CD14-positive monocyte (primary cell): ENCODE results near the gene EXOC6. TPM values are rescaled to one million over a fixed set of nuclear protein-coding genes. Genes with fewer than 3 reads are reported as not detected.

ENCODE experiments used
- DNase-seq, 3 donors: peaks; one replicate each; pipeline ENCODE4 v3.0.0-alpha.2; 2011 to 2022
- H2AFZ ChIP-seq: 2 replicates; pipeline ENCODE4 v1.6.0; 2012; ENCODE audit warnings: mild to moderate bottlenecking, low read depth, low read length, inconsistent platforms; ENCODE audit not compliant: insufficient read depth, poor library complexity, severe bottlenecking
- H3K27ac ChIP-seq, 2 donors: 1 replicate in 1 of 2; 2 replicates in 1 of 2; pipeline ENCODE4 v1.5.1; 2012 to 2013; ENCODE audit warnings: low read length in 2 of 2, control low read depth in 1 of 2, inconsistent platforms in 1 of 2, low read depth in 1 of 2, mild to moderate bottlenecking in 1 of 2
- H3K27me3 ChIP-seq, 2 donors: one replicate each; pipeline versions ENCODE4 v1.6.0 to v1.6.1; 2011 to 2013; ENCODE audit warnings: low read length in 2 of 2; ENCODE audit not compliant: control insufficient read depth in 2 of 2, insufficient read depth in 2 of 2
- H3K36me3 ChIP-seq, 2 donors: replicated peaks in 1 of 2; 1 replicate in 1 of 2; 2 replicates in 1 of 2; pipeline versions ENCODE4 v1.5.1 to v1.6.1; 2012 to 2013; ENCODE audit warnings: low read length in 2 of 2, control low read depth in 1 of 2, inconsistent platforms in 1 of 2, mild to moderate bottlenecking in 1 of 2; ENCODE audit not compliant: insufficient read depth in 2 of 2, control insufficient read depth in 1 of 2
- H3K4me1 ChIP-seq, 2 donors: 1 replicate in 1 of 2; 2 replicates in 1 of 2; pipeline versions ENCODE4 v1.5.1 to v1.6.1; 2012 to 2013; ENCODE audit warnings: low read length in 2 of 2, control low read depth in 1 of 2, inconsistent platforms in 1 of 2, mild to moderate bottlenecking in 1 of 2, moderate library complexity in 1 of 2; ENCODE audit not compliant: insufficient read depth in 2 of 2, control insufficient read depth in 1 of 2
- H3K4me2 ChIP-seq: replicated peaks from 2 replicates; pipeline ENCODE3; 2012; ENCODE audit warnings: low read length, moderate library complexity, mild to moderate bottlenecking; ENCODE audit not compliant: poor library complexity, severe bottlenecking; ENCODE audit errors: extremely low read depth
- H3K4me3 ChIP-seq, 3 experiments: fragments of 200-600 bp in 1 of 3; sonication (generic) in 1 of 3; replicated peaks in 1 of 3; 1 replicate in 2 of 3; 2 replicates in 1 of 3; pipeline ENCODE4 v1.5.1; 2011 to 2013; ENCODE audit warnings: low read length in 3 of 3, mild to moderate bottlenecking in 3 of 3, control low read depth in 2 of 3, low read depth in 2 of 3, inconsistent platforms in 1 of 3, moderate library complexity in 1 of 3
- H3K79me2 ChIP-seq: 2 replicates; pipeline ENCODE4 v1.6.0; 2012; ENCODE audit warnings: mild to moderate bottlenecking, control low read depth, inconsistent platforms, low read length, moderate library complexity; ENCODE audit not compliant: insufficient read depth
- H3K9ac ChIP-seq: 2 replicates; pipeline ENCODE4 v1.6.0; 2017; ENCODE audit warnings: low read length, mild to moderate bottlenecking; ENCODE audit not compliant: insufficient read depth, poor library complexity, severe bottlenecking
- H3K9me3 ChIP-seq, 2 donors: replicated peaks in 1 of 2; 1 replicate in 1 of 2; 2 replicates in 1 of 2; pipeline versions ENCODE4 v1.5.1 to v1.6.1; 2012 to 2013; ENCODE audit warnings: low read length in 2 of 2, control low read depth in 1 of 2; ENCODE audit not compliant: control insufficient read depth in 1 of 2, insufficient read depth in 1 of 2
- H4K20me1 ChIP-seq: 2 replicates; pipeline ENCODE4 v1.6.0; 2012; ENCODE audit warnings: mild to moderate bottlenecking, low read length, control low read depth, moderate library complexity; ENCODE audit not compliant: insufficient read depth
- H3K27ac Mint-ChIP-seq, 7 donors: one replicate each; pipeline ENCODE4 v1.8.0; 2020; ENCODE audit warnings: mild to moderate bottlenecking in 7 of 7, mixed read lengths in 7 of 7, moderate library complexity in 6 of 7, inconsistent platforms in 2 of 7
- H3K27me3 Mint-ChIP-seq, 3 donors: one replicate each; pipeline ENCODE4 v1.8.0; 2021 to 2022; ENCODE audit warnings: low read depth in 3 of 3, mild to moderate bottlenecking in 3 of 3, mixed read lengths in 3 of 3, moderate library complexity in 3 of 3, inconsistent platforms in 1 of 3
- H3K36me3 Mint-ChIP-seq, 2 donors: one replicate each; pipeline ENCODE4 v1.8.0; 2020; ENCODE audit warnings: mixed read lengths in 2 of 2, inconsistent platforms in 1 of 2, mild to moderate bottlenecking in 1 of 2
- H3K4me1 Mint-ChIP-seq: one replicate; pipeline ENCODE4 v1.8.0; 2020; ENCODE audit warnings: mild to moderate bottlenecking, mixed read lengths
- H3K4me3 Mint-ChIP-seq, 2 donors: one replicate each; pipeline ENCODE4 v1.8.0; 2020; ENCODE audit warnings: mild to moderate bottlenecking in 2 of 2, mixed read lengths in 2 of 2, moderate library complexity in 1 of 2
- H3K9me3 Mint-ChIP-seq, 7 donors: one replicate each; pipeline ENCODE4 v1.8.0; 2020 to 2022; ENCODE audit warnings: mixed read lengths in 7 of 7, mild to moderate bottlenecking in 6 of 7, moderate library complexity in 6 of 7, inconsistent platforms in 2 of 7
- CTCF ChIP-seq: fragments of 200-600 bp; IDR thresholded peaks from one replicate; pipeline ENCODE4 v1.8.0; 2022; ENCODE audit warnings: antibody characterized with exemption, mild to moderate bottlenecking
- WGBS: methylation state at CpG from one replicate; pipeline ENCODE4 v1.1.5; 2013; ENCODE audit warnings: missing lambda C conversion rate; ENCODE audit not compliant: insufficient coverage; 5-methylcytosine and 5-hydroxymethylcytosine counted together
- intact Hi-C, 2 donors: fragments of 100-400 bp; cut with micrococcal nuclease; formaldehyde crosslinking; loops; one replicate each; pipeline versions ENCODE4 v1.15.0 to v1.15.1; 2023
- polyA plus RNA-seq, 3 donors: library from polyadenylated mRNA; depleted of rRNA in 1 of 3; unstranded in 2 of 3; stranded (reverse) in 1 of 3; fragments of 300-500 nt in 2 of 3; fragments of >200 nt in 1 of 3; fragmentation: Illumina TruSeq in 2 of 3; gene quantifications; 1 replicate in 2 of 3; 2 replicates in 1 of 3; pipeline ENCODE4 v1.2.3, GENCODE V29; 2012 to 2021

EXOC6 gene
- polyA plus RNA-seq, 3 donors, result 7.5 to 9.6 (median 8.3) TPM

GRCh38 chr10:93058139-93058538 lies 209.8 kb downstream of the EXOC6 start:
- Histone ChIP-seq H3K27ac (no peak overlapping the region), H3K27me3 (peaks cover 16 to 32% of the 10 kb centered on the region in 2 donors), H3K9me3 (peaks cover 0 to 21% of the 10 kb centered on the region in 2 donors), H3K4me2 (no peak overlapping the region), H3K4me1 (peaks cover 8 to 18% of the 10 kb centered on the region in 2 donors), H3K36me3 (peaks cover 7 to 24% of the 10 kb centered on the region in 2 donors), H3K4me3 (no peak overlapping the region), H3K79me2 (no peaks in the 10 kb centered on the region), H4K20me1 (peaks cover 19% of the 10 kb centered on the region), H3K9ac (no peak overlapping the region), H2AFZ (no peak overlapping the region)
- WGBS, result 100% methylated on average over 1 of the region's 3 CpGs
- no peak for TF ChIP-seq CTCF
- Mint-ChIP-seq H3K4me3 (no peak overlapping the region), H3K36me3 (peaks cover 32 to 40% of the 10 kb centered on the region in 2 donors), H3K4me1 (peaks cover 16% of the 10 kb centered on the region), H3K27me3 (peaks cover 31 to 38% (median 34%) of the 10 kb centered on the region in 3 donors), H3K9me3 (peaks cover 0 to 10% (median 7%) of the 10 kb centered on the region in 7 donors), H3K27ac (no peak overlapping the region)
- intact Hi-C loops, result no loop called here
- no peak for DNase-seq

DNA sequence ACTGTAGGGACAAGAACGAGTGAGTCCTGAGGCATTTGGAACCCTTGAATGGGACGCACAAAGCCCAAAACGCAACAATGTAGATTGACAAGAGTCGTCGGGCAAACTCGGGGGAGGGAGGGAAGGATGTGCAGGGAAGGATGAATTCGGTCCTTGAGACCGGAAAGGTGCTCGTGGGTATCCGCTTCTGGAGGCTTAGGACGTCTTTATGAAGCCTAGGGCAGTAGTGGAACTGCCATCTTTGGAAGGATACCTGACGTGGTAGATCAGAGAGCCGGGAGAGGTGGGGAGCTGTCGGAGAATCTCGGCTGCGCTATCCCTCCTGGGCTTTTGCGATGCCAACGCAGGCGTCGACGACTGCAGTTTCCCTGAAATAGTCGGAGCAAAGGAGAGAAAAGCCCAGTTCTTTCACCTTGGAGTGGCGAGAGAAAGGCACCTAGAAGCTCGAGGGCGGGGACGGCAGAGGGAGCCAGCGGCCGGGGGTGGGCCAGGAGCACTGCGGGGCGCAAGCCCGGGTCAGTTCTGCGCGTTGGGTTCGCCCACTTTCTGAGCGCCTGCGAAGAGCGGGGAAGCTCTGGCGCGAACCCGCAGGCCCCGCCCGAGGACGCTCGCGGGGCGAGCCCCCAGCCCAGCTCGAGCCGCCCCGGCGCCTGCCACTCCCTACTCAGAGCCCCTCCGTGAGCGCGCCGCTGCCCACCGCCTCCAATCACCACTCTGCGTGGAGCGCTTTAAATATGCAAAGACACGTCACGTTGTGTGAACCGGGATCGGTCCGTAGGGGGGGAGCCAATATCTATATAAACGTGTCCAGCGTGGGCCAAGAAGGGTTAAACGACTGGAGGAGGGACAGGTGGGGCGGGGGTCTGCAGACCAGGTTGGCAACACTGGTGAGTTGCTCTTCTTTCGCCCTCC lies 211.9 kb downstream of the EXOC6 start, which contains the start of gene CYP26C1:
TSS of gene CYP26C1 (plus strand) at position 824 of the 912 bp plus-strand sequence. CDS start 466 bp downstream, outside the sequence.
- H3K27ac Mint-ChIP-seq, result peak within 1 kb of the TSS in 1 of 7 donors; percentile 69
- H3K4me1 Mint-ChIP-seq, result peaks cover 17% of the 10 kb centered on the region
- Histone ChIP-seq H3K79me2 (no peaks in the 10 kb centered on the region), H2AFZ (no peak within 1 kb of the TSS), H3K9ac (no peak within 1 kb of the TSS), H3K36me3 (peaks cover 7 to 24% of the 10 kb centered on the region in 2 donors), H3K9me3 (peaks cover 0 to 33% of the 10 kb centered on the region in 2 donors), H3K27me3 (peaks cover 32 to 53% of the 10 kb centered on the region in 2 donors), H3K4me2 (peak within 1 kb of the TSS; percentile 43), H4K20me1 (peaks cover 19% of the 10 kb centered on the region), H3K27ac (no peak within 1 kb of the TSS), H3K4me1 (peaks cover 8 to 18% of the 10 kb centered on the region in 2 donors), H3K4me3 (no peak within 1 kb of the TSS)
- peaks cover 0 to 13% (median 7%) of the 10 kb centered on the region in 7 donors for H3K9me3 Mint-ChIP-seq
- peak within 1 kb of the TSS; percentile 70 to 92 for H3K4me3 Mint-ChIP-seq
- DNase-seq, result no peak
- 49% methylated on average over 55 of the region's 67 CpGs for WGBS
- peaks cover 32 to 44% of the 10 kb centered on the region in 2 donors for H3K36me3 Mint-ChIP-seq
- intact Hi-C loops, result no loop called here
- no peak for TF ChIP-seq CTCF
- H3K27me3 Mint-ChIP-seq, result peaks cover 51 to 59% (median 54%) of the 10 kb centered on the region in 3 donors
